Activated CD8-positive, alpha-beta memory T cell treated with anti-CD3 and anti-CD28 coated beads for 36 hours (primary cell): ENCODE results near the gene LIME1. TPM values are rescaled to one million over a fixed set of nuclear protein-coding genes. Genes with fewer than 3 reads are reported as not detected.

Experiments used
- CTCF ChIA-PET: fragments of 350-600 bp; sonication (Branson Sonifier 250); formaldehyde crosslinking; loops from one replicate; lab custom pipeline; 2021; ENCODE audit warnings: antibody characterized with exemption; lab: Charles Lee
- POLR2A ChIA-PET: fragments of 350-600 bp; sonication (Branson Sonifier 250); formaldehyde crosslinking; loops from one replicate; lab custom pipeline; 2021; ENCODE audit warnings: antibody characterized with exemption; lab: Charles Lee
- total RNA-seq, 2 experiments: library from RNA; stranded (reverse); gene quantifications; one replicate each; pipeline ENCODE4 v1.2.3, GENCODE V29; 2021

The LIME1 gene
- total RNA-seq, 2 experiments from 2014 or later, result 9.9 to 10.8 TPM

GRCh38 chr20:63695424-63696305, 40.8 kb upstream of the LIME1 start:
- CTCF ChIA-PET, result interaction anchor here (3.8 kb wide), 1 partner anchor 12 kb away, joined by 15 read pairs; the partner anchor contains the start of genes ARFRP1 and ZGPAT
- POLR2A ChIA-PET, result no interaction called here

GRCh38 chr20:63696306-63696627, 40.2 kb upstream of the LIME1 start:
- POLR2A ChIA-PET, result no interaction called here
- CTCF ChIA-PET, result interaction anchor here (3.8 kb wide), 1 partner anchor 11 kb away, joined by 15 read pairs; the partner anchor contains the start of genes ARFRP1 and ZGPAT

DNA sequence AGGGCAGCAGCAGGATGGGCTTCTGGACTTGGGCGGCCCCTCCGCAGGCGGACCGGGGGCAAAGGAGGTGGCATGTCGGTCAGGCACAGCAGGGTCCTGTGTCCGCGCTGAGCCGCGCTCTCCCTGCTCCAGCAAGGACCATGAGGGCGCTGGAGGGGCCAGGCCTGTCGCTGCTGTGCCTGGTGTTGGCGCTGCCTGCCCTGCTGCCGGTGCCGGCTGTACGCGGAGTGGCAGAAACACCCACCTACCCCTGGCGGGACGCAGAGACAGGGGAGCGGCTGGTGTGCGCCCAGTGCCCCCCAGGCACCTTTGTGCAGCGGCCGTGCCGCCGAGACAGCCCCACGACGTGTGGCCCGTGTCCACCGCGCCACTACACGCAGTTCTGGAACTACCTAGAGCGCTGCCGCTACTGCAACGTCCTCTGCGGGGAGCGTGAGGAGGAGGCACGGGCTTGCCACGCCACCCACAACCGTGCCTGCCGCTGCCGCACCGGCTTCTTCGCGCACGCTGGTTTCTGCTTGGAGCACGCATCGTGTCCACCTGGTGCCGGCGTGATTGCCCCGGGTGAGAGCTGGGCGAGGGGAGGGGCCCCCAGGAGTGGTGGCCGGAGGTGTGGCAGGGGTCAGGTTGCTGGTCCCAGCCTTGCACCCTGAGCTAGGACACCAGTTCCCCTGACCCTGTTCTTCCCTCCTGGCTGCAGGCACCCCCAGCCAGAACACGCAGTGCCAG, 39.7 kb upstream of the LIME1 start, which contains the start of gene TNFRSF6B:
Gene TNFRSF6B, plus strand, starts transcription at position 25 of the 729 bp plus-strand sequence. Its CDS starts 116 bp downstream, at position 141.
- ChIA-PET POLR2A (no interaction called here), CTCF (interaction anchor here (1.2 to 3.8 kb wide), 3 partner anchors 11 to 277 kb away, joined by 3 to 15 read pairs (median 3); partner anchors contain the start of genes ARFRP1, LIME1 and ZGPAT)

GRCh38 chr20:63697357-63697867, 39.1 kb upstream of the LIME1 start:
- ChIA-PET POLR2A (interaction anchor here (0.7 to 1.8 kb wide), 2 partner anchors 10 to 63 kb away, joined by 3 to 10 read pairs; partner anchors contain the start of genes ARFRP1 and ZGPAT), CTCF (interaction anchor here (1.2 to 3.8 kb wide), 3 partner anchors 10 to 276 kb away, joined by 3 to 15 read pairs (median 3); partner anchors contain the start of genes ARFRP1, LIME1 and ZGPAT)

GRCh38 chr20:63697868-63698545, 38.5 kb upstream of the LIME1 start:
- POLR2A ChIA-PET, result interaction anchor here (0.7 to 1.8 kb wide), 5 partner anchors 9 to 178 kb away, joined by 3 to 10 read pairs (median 4); partner anchors contain the start of genes ARFRP1, LIME1 and ZGPAT
- CTCF ChIA-PET, result interaction anchor here (1.0 to 3.8 kb wide), 5 partner anchors 10 to 276 kb away, joined by 3 to 15 read pairs (median 5); partner anchors contain the start of genes ARFRP1, LIME1 and ZGPAT

GRCh38 chr20:63698739-63699465, 37.6 kb upstream of the LIME1 start:
- CTCF ChIA-PET, result interaction anchor here (1.0 to 3.8 kb wide), 3 partner anchors 9 to 161 kb away, joined by 5 to 15 read pairs (median 5); partner anchors contain the start of genes ARFRP1 and ZGPAT

GRCh38 chr20:63699466-63700198, 36.8 kb upstream of the LIME1 start:
- POLR2A ChIA-PET, result interaction anchor here (0.9 to 1.4 kb wide), 2 partner anchors 37 to 41 kb away, joined by 3 to 5 read pairs; partner anchors contain the start of genes LIME1 and RTEL1
- CTCF ChIA-PET, result interaction anchor here (3.8 kb wide), 1 partner anchor 8 kb away, joined by 15 read pairs; the partner anchor contains the start of genes ARFRP1 and ZGPAT

More at GRCh38 chr20:63698739-63699465, 37.6 kb upstream of the LIME1 start:
- POLR2A ChIA-PET, result interaction anchor here (0.8 to 1.8 kb wide), 5 partner anchors 9 to 179 kb away, joined by 3 to 10 read pairs (median 4); partner anchors contain the start of genes ARFRP1, LIME1, RTEL1 and ZGPAT

DNA sequence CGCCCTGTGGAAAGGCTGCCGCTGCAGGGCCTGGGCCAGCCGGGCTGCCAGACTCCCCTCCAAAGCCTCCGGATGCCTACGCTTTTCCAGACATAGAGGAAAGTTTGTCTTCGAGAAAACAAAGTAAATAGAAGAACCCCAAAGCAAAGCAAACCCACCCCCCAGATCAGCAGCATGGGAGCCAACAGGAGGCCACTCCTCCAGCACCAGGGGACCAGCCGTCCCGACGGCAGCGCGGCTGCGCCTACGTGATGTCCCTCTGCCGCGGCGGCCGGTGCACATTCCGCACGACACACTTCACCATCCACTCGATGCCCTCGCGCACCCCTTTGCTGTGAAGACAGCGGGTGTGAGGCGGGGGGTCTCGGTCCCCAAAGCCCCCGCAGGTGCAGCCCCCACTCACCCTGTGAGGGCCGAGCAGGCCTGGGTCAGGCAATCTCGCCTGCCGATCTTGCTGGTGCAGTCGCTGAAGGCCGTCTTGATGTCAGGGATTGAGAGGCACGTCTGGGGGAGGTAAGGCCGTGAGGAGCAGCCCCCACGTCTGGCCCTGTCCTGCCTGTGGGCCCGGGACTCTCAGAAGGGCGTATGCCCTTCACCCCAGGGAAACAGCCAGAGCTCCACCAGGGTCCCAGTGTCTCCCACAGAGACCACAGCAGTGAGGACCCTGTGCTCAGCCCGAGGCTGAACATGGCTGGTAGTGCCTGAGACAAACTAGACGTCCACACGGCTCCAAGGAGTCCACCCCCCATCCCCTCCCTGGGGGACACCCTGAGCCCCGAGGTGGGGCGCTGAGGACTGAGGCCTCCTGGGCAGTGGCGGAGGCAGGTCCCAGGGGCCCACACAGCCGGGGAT, 36.0 kb upstream of the LIME1 start:
- POLR2A ChIA-PET, result no interaction called here
- CTCF ChIA-PET, result no interaction called here

DNA sequence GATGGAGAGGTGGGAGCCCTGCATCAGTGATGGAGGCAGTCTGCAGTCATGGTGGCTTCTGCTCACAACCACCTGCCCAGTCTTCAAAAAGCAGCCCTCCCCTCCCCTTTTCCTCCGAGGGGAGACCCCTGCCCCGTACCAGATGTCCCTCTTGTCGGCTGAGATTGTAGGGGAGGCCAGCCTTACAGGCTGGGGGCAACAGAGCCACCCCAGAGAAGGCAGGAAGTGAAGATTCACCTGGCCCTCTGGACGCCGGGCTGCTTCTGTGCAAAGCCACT, 35.5 kb upstream of the LIME1 start:
- POLR2A ChIA-PET, result no interaction called here
- CTCF ChIA-PET, result interaction anchor here (0.6 kb wide), 1 partner anchor 71 kb away, joined by 5 read pairs; no protein-coding TSS in a partner anchor

- CTCF ChIA-PET, result interaction anchor here (0.6 kb wide), 1 partner anchor 71 kb away, joined by 5 read pairs; no protein-coding TSS in a partner anchor
- POLR2A ChIA-PET, result interaction anchor here (0.9 kb wide), 1 partner anchor 406 kb away, joined by 3 read pairs; the partner anchor contains the start of gene NPBWR2
These were observed 35.0 kb upstream of the LIME1 start for GRCh38 chr20:63701329-63702035.

DNA sequence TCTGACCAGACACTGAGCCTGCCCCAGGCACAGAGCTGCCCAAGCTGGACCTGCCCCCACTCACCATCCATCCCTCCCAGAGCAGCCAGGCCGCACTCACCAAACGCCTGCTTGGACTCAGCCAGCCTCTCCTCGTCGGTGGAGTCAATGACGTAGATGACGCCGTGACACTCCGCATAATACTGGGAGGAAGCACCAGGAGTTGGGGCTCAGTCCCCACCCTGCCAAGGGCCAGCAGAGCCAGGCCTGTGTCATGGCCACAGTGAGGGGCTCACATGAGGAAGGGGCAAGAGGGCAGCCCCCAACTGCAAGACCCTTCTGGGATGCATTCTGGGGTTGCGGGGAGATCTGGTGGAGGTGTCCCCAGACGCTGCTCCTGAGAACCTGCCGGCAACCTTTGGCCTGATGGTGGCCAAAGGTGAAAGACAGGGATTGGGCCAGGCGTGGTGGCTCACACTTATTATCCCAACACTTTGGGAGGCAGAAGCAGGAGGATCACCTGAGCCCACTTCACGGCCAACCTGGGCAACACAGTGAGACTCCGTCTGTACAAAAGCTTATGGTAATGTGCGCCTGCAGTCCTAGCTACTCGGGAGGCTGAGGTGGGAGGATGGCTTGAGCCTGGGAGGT, 34.3 kb upstream of the LIME1 start:
- CTCF ChIA-PET, result no interaction called here
- POLR2A ChIA-PET, result interaction anchor here (0.5 to 0.9 kb wide), 2 partner anchors 234 to 405 kb away, joined by 3 to 4 read pairs; partner anchors contain the start of gene NPBWR2

DNA sequence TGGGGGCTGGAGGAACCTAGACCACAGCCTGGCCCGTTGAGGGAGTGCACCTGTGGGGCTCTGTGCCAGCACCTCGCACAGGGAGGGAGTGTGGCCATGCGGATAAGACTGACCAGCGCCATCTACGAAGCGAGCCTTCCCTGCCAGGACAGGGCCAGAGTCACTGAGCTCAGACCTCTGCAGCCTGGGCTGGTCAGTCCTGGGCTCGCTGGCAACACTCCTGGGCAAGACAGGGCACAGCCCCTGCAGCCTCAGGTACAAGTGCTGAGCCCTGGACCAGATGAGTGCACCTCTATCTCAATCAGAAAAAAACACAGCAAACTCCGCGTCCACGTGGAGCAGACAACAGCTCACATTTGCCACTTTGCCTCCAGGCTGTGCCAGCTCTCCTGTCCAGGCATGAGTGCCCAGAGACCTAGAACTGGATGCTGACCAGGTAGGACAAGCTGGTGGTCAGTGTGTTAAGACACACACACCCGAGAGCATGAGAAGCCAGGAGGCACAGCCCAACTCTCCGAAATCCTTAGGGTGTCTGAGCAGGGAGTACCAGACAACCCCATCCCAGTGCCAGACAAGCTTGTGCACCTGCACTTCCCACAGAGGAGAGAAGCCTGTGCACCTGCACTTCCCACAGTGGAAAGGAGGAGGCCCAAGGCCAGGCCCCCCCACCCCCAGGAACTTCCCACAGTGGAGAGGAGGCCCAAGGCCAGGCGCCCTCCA, 33.6 kb upstream of the LIME1 start:
- POLR2A ChIA-PET, result interaction anchor here (0.5 to 0.9 kb wide), 2 partner anchors 234 to 404 kb away, joined by 3 to 4 read pairs; partner anchors contain the start of gene NPBWR2
- CTCF ChIA-PET, result no interaction called here

- ChIA-PET POLR2A (no interaction called here), CTCF (no interaction called here)
These were observed 32.9 kb upstream of the LIME1 start for GRCh38 chr20:63703471-63703975.
